Embryonic facial prominence (tissue), 1 donor: ENCODE data around the gene SETD1B.

Experiments
- DNase-seq: peaks from one replicate; pipeline ENCODE4 v3.0.0-alpha.2; 2016; ENCODE audit errors: extremely low spot score

The SETD1B gene

DNA sequence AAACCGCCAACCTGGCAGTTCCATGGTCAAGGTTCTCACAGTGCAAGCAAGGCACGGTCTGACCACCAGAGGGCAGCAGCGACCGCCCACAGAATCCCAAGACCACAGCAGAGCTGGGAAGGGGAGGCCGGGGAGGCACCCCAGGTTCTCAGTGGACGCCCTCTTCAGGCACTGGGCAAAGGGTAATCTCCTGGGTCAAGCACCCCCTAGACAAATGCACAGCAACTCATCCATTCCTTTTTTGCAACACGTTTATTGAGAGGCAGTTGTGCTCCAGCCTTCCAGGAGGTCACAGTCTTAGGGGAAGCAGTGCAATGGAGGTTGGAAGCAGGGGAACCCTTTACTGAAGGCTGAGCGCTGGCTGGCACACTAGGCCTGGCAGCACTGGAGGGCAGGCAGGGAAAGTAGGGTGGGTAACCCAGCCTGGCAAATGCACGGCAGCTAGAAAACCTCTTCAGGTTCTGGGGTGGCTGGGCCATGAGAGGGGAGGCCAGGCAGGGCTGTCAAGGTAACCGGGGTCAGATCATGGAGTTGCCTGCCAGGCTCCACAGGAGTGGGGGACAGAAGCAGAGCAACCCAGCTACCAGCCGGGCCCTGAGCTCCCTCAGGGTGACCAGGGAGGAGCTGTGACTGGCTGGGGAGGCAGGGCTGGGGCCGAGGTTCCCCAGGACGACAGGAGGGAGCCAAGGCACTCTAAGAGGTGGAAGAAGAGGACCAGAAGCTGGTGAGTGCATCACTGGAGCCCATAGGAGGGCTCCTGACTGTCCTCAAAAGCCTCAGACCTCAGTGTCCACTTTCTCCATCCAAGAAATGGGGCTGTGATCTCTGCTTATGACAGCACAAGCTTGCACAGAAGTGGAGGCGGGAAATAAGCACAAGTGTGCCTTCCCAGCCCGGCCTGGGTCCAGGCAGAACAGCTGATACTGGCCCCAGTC, 8.5 kb upstream of the SETD1B start:
- DNase-seq: no peak

DNA sequence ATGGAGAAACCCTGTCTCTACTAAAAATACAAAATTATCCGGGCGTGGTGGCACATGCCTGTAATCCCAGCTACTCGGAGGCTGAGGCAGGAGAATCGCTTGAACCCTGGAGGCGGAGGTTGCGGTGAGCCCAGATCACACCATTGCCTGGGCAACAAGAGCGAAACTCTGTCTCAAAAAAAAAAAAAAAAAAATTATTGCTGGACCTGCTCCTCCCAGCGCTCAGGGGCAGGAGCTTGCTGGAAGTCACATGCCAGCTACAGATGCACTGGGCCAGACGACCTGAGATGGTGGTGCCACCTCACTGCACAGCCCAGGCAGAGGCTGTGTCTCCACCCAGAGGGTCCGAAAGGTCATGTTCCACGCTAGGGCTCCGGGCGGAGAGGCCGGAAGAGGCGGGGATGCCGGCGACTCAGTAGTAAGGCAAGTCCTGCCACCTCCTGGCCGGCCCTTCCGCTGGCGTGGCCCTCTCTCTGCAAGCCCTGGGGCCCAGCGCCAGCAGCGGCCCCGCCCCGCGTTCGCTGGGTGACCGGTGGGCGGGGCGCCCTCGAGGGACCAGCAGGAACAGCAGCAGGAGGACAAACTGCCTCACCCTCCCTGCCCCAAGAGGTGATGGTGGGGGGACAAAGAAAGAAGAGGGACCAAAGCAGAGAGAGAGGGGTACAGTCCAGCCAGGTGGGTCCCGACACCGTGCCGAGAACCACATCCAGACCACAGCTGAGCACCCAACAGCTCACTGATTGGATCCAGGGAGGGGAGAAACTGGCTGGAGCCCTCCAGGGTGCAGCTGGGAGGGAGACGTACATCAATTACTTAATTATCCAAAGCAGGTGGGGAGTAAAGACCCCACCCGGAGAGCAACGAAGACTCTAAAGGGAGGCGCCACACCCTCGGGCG, 6.7 kb upstream of the SETD1B start:
- no peak for DNase-seq

DNA sequence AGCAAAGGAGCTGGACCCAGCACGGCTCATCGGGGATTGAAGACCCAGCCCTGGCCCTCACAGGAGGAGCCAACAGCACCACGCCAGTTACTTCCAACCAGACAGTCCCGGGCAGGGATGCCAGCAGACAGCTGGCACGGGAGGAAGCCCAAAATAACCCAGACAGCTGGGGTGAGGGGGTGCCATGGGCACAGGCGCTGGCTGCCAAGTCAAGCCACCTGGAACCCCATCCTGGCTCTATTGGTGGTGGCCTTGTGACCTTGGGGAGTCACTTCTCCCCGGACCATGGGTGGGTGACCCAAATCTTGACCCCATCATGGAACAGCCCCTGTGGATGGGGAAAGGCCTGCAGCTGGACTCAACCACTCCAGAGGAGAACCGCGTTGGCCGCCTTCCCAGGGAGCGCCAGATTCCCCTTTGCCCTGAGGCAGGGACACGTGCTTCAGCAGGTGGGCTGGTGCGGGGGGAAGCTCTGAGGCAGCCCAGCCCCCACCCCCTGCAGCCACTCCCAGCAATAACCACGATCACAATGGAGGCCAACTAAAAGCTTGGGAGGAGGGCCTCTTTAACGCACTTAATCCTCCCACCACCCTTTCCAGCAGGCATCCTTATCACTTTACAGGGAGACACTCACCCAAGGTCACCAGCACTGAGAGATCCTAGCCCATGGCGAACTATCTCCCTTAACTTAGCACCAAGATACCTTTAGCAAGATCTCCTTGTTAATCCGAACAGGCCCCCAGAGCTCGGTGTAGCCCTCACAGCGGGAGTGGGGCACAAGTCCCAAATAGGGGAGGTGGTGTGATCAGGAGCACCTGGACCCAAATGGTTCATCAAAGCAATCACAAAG, 5.6 kb upstream of the SETD1B start:
- DNase-seq: no peak

DNA sequence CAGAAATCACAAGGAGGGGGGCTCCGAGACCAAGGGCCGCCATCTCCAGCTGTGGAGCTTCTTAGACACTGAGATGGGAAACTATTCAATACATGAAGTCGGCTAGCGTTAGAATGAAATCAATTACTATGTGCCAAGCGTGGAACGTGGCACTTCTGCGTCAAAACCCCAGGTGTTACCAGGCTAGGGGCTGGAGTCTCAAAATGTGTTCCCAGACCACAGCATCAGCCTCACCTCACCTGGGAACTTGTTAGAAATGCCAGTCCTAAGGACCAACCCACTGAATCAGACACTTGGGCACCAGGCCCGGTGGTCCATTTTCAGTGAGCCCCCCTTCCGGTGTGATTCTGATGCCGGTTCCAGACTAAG, 5.0 kb upstream of the SETD1B start:
- DNase-seq: no peak

DNA sequence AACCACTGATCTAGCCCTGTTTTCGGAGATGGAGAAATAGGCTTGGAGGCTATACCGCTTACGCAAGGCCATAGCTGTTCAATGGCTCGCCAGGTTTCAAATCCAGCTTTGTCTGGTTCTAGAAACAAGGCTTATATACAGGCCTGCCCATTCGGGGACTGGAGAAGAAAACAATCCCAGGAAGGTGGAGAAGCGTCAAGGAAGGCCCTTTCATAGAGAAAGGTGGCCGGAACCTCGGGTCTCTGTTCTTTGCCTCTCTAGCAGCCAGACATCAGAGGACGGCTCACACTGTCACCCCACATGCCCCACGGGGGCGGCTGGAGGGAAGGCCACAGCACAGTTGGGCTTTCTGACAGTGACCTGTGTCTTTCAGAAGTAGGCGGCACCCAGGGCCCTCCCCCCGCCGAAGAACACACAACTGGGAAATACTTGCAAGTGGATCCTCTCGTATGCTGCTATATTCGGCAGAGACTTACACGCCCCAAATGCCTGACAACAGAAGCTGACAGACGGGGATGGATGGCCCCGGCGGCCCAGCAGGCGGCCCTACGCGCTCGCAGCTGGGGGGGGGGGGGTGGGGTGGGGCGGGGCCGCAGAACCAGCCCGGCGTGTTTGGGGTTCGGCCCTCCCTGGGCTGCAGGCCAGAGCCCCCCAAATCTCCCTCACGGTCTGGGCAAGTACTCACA, 4.5 kb upstream of the SETD1B start:
- DNase-seq: no peak

DNA sequence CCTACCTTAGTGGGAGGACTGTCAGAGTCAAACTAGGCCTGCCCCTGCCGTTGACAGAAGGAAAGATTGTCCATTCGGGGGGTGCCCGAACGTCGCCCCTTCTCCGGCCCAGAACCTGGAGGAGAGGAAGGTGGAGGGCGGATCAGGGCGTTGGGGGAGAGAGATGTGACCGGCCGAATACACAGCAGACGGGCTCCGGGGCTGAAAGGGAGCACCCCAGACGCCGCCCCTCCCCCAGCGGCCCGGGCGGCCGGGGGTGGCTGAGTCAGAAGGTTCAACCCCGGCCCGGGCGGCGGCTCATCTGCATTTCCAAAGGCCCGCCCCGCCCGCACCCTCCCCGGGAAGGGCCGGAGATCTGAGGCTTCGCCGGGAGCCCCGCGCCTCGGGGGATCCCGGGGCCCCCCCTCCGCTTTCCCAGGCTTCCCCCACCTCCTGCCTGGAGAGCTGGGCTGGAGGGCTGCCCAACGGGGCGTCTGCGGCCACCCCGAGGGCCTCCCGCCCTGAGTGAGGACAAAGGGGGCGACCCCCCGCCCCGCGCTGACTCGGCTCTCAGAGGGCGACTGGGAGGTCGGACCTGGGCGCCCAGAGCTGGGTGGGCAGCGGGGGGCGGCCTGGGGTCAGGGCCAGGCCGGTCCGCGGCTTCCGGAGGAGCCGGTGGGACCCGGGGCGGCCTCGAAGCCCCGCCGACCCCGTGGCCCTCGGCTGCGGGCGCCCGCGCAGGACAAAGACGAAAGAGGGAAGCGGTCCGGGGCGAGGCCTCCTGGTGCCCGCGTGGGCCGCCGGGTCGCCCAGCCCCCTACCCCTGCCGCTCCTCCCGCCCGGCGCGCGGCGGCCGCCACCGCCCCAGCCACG, 3.7 kb upstream of the SETD1B start:
- DNase-seq: no peak

DNA sequence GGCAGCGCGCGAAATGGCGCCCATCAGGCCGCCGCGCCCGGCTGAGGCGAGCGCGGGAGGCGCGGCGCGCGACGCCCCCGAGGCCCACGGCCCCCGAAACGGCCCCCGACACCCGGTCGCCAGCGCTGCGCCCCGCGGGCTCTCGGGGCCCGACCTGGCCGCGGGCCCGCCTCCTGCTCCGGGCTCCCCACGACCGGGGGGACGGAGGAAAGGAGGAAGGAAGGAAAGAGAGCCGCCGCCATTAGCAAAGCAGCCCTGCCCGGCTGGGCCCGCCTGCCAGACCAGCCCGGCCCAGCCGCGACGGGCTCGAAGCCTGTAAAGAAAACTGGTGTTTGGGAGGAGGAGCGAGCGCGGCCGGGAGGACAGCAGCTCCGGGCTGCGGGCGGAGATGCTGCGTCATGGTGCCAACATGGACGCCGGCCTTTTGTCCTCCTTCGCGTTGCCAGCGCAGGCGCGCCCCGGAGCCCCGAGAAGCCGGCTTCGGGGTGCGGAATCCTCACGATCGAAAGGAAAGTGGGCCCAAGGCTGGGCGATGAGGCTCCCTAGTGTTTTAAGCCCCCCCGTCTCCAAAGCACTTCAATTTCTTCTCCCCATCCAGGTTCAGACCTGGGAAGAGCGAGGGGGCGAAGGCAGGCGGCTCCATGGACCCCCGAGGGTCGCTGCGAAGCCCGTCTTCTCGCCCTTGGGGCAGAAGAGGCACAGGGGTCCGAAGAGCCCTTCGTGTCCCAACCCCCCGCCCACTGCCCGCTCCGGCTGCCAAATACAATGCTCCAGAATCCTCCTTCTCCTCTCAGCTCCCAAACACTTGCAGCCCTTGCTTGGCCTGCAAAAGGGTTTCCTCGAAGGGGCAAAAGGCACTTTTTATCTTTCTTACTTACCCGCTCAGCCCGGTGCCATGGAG, 2.9 kb upstream of the SETD1B start:
- DNase-seq: no peak

DNA sequence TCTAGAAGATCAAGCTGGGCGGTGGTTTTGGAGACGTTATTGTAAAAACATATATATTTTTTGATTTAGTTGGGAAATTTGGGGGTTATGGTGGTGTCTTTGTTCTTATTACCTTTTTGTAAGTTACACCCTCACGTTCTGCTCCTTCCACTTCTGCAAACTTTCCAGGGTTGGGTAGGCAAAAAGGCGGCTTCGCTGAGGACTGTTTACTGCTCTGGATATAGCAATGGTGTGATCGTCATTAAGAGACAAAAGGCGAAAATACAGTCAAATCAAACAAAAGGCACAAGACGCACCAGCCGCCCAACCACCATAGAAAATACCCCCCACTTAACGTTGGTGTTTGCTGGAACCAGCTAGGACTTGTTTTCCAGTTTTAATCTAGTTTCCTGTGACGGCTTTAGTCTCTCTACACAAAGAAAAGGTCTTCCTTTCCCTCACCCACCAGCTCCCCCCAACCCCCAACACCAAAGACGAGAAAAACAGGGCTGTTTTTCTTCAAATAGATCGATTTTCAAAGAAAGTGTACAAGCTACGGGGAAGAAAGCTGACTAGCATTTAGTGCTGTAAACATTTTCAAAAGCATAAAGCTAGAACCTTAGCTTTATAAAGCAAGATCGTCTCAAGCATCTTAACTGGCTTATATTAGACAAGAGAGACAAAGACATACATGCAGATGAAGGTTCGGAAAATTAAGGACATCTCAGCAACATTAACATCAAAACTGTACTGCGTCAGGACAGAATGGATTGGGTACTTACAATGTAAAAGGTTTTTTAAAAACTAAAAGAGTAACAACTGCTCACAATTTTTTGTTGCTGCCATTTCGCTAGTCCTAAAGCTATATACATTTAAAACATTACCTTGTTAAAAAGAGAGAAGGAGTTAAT, 2.0 kb upstream of the SETD1B start:
- DNase-seq: no peak

DNA sequence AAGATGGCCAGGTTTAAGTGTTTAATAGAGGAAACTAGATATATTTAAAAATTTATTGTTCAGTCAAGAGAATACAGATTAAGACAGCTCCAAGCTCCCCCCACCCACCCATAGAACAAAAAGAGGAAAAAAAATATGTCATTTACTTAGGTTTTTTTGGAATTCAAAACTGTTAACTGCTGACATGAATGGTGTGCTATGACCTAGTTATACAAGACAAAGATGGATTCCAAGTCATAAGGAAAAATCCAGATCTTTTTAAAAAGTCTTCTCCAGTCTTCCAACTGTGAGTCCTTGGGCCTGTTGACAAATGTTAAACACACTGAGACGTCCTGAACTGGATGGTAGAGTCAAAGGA, 1.3 kb upstream of the SETD1B start:
- no peak for DNase-seq

DNA sequence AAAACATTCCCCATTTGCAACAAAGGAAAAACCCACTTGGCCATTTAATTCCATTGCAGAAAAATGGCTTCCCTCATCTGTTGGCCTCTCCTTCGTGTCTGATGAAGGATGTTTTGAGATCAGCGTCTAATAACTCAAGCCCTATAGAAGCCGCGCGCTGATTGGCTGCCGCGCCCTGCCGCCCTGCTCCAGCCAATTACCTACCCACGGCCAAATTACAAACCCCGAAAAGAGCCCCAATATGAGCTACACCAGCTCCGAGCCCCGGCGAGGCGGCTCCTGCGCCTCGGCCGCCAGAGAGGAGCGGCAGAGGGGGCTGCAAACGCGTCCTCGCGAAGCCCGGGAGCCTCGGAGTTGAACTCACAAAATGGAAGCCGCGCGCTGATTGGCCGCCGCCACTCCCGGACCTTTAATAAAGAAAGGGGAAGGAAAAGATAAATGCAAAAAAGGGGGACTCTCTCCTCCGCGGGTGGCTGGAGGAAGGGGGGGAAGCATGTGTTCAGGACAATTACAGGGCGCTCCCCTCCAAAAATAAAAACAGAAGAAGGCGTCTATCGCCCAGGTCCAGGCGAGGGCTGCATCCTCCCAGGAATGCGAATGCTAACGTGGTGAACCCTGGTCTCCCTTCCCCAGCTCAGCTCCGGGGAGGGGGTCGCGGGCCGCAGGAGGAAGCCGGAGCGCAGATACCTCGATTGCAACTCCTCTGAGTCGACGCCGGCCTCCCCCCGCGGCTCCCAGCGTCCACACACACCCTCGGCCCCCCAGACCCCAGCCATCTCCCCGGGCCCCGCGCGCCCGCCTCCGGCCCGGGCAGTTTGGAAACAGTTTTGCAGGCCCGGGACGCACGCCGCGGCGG, 738 bp upstream of the SETD1B start:
- DNase-seq: peak; percentile 94

DNA sequence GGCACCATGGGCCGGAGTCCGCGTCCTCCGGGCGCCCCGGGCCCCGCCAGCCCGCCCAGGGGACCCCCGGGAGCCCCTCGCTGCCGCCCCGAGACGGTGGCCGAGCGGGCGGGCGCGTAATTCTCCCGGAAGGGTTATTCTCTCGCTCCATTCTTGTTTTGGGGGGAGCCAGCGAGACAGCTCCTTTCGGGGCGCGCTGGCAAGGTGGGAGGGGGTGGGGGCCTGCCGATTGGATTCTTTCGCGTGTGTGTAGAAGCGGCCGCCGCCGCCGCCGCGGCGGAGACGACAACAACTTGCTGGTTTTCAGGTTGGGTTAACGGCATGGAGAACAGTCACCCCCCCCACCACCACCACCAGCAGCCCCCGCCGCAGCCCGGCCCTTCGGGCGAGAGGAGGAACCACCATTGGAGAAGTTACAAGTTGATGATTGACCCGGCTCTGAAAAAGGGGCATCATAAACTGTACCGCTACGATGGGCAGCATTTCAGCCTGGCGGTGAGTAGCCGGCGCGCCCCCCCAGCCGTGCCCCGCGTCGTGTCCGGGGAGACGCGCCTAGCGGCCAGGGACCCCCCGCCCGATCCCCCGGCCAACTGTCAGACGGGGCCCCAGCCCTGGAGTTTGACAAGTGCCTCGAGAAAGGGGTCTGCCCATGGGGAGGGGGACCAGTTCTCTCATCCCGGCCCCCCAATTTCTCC, 755 bp downstream of the SETD1B start:
- DNase-seq: no peak

DNA sequence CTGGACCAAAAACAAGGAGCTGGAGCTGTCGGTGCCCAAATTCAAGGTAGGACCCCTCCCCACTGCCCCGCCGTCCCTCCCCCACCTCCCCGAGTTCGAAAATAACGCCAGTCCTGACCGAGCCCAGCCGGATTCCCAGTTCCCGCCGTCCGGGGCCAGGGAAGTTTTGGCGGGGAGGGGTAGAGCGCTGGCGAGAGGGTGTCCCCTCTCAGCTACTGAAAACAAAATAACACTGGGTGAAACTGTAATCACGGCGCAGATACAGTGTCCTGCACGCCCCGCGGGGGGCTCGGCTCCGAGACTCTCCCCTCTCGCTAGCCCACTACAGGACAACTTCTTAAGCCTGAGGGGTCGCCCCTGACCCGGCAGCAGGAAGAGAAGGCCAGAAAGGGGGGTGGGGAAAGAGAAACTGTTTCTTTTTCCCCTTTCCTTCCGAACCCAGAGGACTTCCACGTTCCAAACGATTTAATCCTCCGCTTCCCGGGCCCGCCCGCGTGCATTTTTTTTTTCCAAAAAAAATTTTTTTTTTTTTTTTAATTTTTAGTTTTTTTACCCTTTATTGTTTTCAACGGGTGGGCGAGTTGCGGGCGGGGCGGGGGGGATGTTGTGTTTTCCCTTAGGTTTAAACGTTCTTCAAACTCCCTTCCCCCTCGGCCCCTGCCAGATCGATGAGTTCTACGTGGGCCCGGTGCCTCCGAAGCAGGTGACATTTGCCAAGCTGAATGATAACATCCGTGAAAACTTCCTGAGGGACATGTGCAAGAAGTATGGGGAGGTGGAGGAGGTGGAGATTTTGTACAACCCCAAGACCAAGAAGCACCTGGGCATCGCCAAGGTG, 1.6 kb downstream of the SETD1B start:
- no peak for DNase-seq

DNA sequence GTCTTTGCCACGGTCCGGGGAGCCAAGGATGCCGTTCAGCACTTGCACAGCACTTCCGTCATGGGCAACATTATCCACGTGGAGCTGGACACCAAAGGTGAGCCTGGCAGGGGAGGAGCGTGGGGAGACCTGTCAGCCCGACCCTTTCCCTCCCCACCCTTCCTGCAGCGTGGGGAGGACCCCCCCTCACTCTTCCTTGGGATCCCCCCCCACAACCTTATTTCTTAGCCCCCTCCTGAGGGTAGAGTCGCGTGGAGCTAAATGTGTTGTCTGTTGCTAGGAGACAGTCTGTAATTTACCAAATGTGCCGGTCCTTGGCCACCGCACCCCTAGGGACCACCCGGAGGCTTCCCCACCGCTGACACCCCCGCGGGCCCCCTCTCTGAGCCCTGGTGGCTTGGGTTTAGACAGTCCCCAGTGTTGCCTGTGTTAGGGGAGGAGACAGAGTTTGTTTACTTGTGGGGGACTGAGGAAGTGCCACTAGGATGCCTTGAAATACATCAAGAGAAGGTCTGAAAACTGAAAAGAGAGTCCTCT, 2.3 kb downstream of the SETD1B start:
- no peak for DNase-seq

DNA sequence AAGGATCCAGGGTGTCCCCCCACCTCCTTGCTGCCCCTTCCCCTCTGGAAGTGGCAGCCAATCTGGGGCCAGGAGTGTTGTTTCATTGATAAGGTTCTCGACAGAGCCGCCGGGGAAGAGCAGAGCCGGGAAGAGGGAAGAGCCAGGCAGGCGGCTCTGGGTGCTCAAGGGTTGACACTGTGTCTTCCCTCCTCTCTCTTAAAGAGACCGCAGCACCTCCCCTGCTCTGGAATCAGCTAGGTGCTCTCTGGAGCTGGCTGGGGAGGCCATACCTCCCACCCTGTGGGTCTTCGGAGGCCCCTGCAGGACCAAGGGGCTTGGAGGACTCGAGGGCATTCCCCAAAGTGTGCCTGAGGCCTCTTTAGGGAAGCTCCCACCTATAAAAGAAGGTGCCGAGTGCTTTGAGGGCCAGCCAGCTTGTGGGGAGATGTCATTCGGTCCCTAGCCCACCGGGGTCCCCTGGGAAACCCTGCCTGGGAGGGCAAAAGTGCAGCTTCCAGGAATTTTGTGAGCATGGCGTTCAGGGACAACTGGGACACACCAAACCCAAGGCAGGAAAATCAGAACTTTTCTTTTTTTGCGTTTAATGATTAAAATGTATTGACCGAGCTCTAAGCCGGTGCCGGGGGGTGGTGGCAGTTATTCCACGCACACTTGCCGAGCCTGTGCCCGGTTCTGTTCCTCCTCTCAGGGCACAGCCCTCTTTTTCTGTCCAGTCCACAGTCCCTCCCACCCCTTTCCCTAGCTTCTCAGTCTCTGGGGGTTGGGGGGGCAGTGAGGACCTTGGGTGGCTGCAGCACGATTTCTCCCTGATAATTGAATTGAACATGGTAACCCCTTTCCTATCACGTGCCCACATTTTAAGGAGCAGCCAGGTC, 3.0 kb downstream of the SETD1B start:
- DNase-seq: no peak
